ENCODE data around the gene EFCAB5.

The EFCAB5 gene

DNA sequence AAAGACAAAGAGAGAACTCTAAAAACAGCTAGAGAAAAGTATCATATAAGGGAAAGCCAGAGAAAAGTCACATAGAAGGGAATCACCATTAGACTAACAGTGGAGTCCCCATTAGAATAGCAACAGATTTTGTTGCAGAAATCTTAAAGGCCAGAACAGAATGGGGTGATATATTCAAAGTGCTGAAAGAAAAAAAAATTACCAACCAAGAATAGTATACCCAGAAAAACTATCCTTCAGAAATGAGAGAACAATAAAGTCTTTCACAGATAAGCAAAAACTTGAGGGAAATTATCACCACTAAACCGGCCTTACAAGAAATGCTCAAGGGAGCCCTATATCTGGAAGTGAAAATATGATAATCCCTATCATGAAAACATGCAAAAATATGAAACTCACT, 123.3 kb downstream of the EFCAB5 start:
- Histone ChIP-seq H3K27ac (ENCODE audit: low read depth, low read length) (no peak overlapping the region), H4K8ac (ENCODE audit: low read depth, low read length) (no peak overlapping the region), H3K79me2 (ENCODE audit: control insufficient read depth, insufficient read depth, low read length) (no peaks in the 10 kb centered on the region), H2AK5ac (ENCODE audit: low read length) (no peak overlapping the region), H3K18ac (ENCODE audit: low read length) (no peak overlapping the region), H3K79me1 (ENCODE audit: low read length) (no peaks in the 10 kb centered on the region), H3K4ac (ENCODE audit: low read depth, low read length) (no peak overlapping the region), H3K4me2 (ENCODE audit: low read length) (no peak overlapping the region), H2BK5ac (ENCODE audit: low read length) (no peak overlapping the region), H4K5ac (ENCODE audit: low read length) (no peak overlapping the region), H3K4me1 (ENCODE audit: control insufficient read depth, low read depth, low read length) (no peaks in the 10 kb centered on the region), H3K9ac (ENCODE audit: low read length) (no peak overlapping the region), H3K27me3 (ENCODE audit: insufficient read depth, low read length, poor library complexity) (no peaks in the 10 kb centered on the region), H3K23ac (ENCODE audit: low read length) (no peak overlapping the region), H3K36me3 (ENCODE audit: control insufficient read depth, insufficient read depth, low read length) (no peaks in the 10 kb centered on the region), H3K56ac (ENCODE audit: low read length) (no peak overlapping the region), H3K4me3 (ENCODE audit: low read length) (no peak overlapping the region), H2BK15ac (replicated peaks; ENCODE audit: low read depth) (no peak overlapping the region), H2BK120ac (ENCODE audit: low read depth, low read length) (no peak overlapping the region)
- no peak for DNase-seq
- no CpG with 5 or more reads among the region's 1 CpG for WGBS (ENCODE audit: extremely low coverage, insufficient coverage, low lambda C conversion rate)

- no peaks in the 10 kb centered on the region for H3K27me3 ChIP-seq (ENCODE audit: insufficient read depth, low read length, poor library complexity)
- no peak overlapping the region for H3K18ac ChIP-seq (ENCODE audit: low read length)
- no peaks in the 10 kb centered on the region for H3K79me2 ChIP-seq (ENCODE audit: control insufficient read depth, insufficient read depth, low read length)
- no peak overlapping the region for H2BK120ac ChIP-seq (ENCODE audit: low read depth, low read length)
- no peak overlapping the region for H2BK5ac ChIP-seq (ENCODE audit: low read length)
- no peaks in the 10 kb centered on the region for H3K79me1 ChIP-seq (ENCODE audit: low read length)
- H3K4me3 ChIP-seq (ENCODE audit: low read length), result no peak overlapping the region
- H4K8ac ChIP-seq (ENCODE audit: low read depth, low read length), result no peak overlapping the region
- no peak overlapping the region for H3K9ac ChIP-seq (ENCODE audit: low read length)
- H3K56ac ChIP-seq (ENCODE audit: low read length), result no peak overlapping the region
- H2BK15ac ChIP-seq (replicated peaks; ENCODE audit: low read depth), result no peak overlapping the region
- H3K36me3 ChIP-seq (ENCODE audit: control insufficient read depth, insufficient read depth, low read length), result no peaks in the 10 kb centered on the region
- H3K23ac ChIP-seq (ENCODE audit: low read length), result no peak overlapping the region
- H2AK5ac ChIP-seq (ENCODE audit: low read length), result no peak overlapping the region
- H3K4me2 ChIP-seq (ENCODE audit: low read length), result no peak overlapping the region
- WGBS (ENCODE audit: extremely low coverage, insufficient coverage, low lambda C conversion rate), result no CpG with 5 or more reads among the region's 16 CpGs
- H3K27ac ChIP-seq (ENCODE audit: low read depth, low read length), result no peak overlapping the region
- no peak overlapping the region for H4K5ac ChIP-seq (ENCODE audit: low read length)
- H3K4ac ChIP-seq (ENCODE audit: low read depth, low read length), result no peak overlapping the region
- DNase-seq, result no peak
- no peaks in the 10 kb centered on the region for H3K4me1 ChIP-seq (ENCODE audit: control insufficient read depth, low read depth, low read length)
Measured at GRCh38 chr17:30068465-30068864, 127.0 kb downstream of the EFCAB5 start.

DNA sequence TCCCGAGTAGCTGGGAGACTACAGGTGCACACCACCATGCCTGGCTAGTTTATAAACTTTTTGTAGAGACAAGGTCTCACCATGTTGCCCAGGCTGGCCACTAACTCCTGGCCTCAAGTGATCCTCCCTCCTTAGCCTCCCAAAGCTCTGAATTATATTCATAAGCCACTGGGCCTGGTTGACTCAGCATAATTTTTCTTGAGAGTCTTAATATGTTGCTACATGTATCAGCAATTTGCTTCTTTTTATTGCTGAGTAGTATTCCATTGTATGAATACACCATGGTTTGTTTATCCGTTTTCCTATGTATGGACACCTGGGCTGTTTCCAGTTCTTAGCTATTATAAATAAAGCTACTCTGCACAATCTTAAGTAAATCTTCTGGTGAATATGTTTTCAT, 132.8 kb downstream of the EFCAB5 start:
- Histone ChIP-seq H2BK5ac (ENCODE audit: low read length) (no peak overlapping the region), H2BK120ac (ENCODE audit: low read depth, low read length) (no peak overlapping the region), H4K8ac (ENCODE audit: low read depth, low read length) (no peak overlapping the region), H3K4me1 (ENCODE audit: control insufficient read depth, low read depth, low read length) (no peaks in the 10 kb centered on the region), H3K27me3 (ENCODE audit: insufficient read depth, low read length, poor library complexity) (no peaks in the 10 kb centered on the region), H3K9ac (ENCODE audit: low read length) (no peak overlapping the region), H3K4me3 (ENCODE audit: low read length) (no peak overlapping the region), H4K5ac (ENCODE audit: low read length) (no peak overlapping the region), H2AK5ac (ENCODE audit: low read length) (no peak overlapping the region), H3K4ac (ENCODE audit: low read depth, low read length) (no peak overlapping the region), H3K79me2 (ENCODE audit: control insufficient read depth, insufficient read depth, low read length) (no peaks in the 10 kb centered on the region), H3K79me1 (ENCODE audit: low read length) (no peaks in the 10 kb centered on the region), H3K4me2 (ENCODE audit: low read length) (no peak overlapping the region), H3K56ac (ENCODE audit: low read length) (no peak overlapping the region), H3K18ac (ENCODE audit: low read length) (no peak overlapping the region), H3K36me3 (ENCODE audit: control insufficient read depth, insufficient read depth, low read length) (no peaks in the 10 kb centered on the region), H2BK15ac (replicated peaks; ENCODE audit: low read depth) (no peak overlapping the region), H3K27ac (ENCODE audit: low read depth, low read length) (no peak overlapping the region), H3K23ac (ENCODE audit: low read length) (no peak overlapping the region)
- WGBS (ENCODE audit: extremely low coverage, insufficient coverage, low lambda C conversion rate), result no CpG with 5 or more reads among the region's 2 CpGs
- DNase-seq, result no peak

- no peak overlapping the region for H3K4ac ChIP-seq (ENCODE audit: low read depth, low read length)
- H2BK15ac ChIP-seq (replicated peaks; ENCODE audit: low read depth), result no peak overlapping the region
- H3K23ac ChIP-seq (ENCODE audit: low read length), result no peak overlapping the region
- H3K18ac ChIP-seq (ENCODE audit: low read length), result no peak overlapping the region
- no peak overlapping the region for H2AK5ac ChIP-seq (ENCODE audit: low read length)
- H4K8ac ChIP-seq (ENCODE audit: low read depth, low read length), result no peak overlapping the region
- no peak overlapping the region for H3K4me2 ChIP-seq (ENCODE audit: low read length)
- H3K27me3 ChIP-seq (ENCODE audit: insufficient read depth, low read length, poor library complexity), result no peaks in the 10 kb centered on the region
- H3K36me3 ChIP-seq (ENCODE audit: control insufficient read depth, insufficient read depth, low read length), result no peaks in the 10 kb centered on the region
- H2BK5ac ChIP-seq (ENCODE audit: low read length), result no peak overlapping the region
- no CpG with 5 or more reads among the region's 2 CpGs for WGBS (ENCODE audit: extremely low coverage, insufficient coverage, low lambda C conversion rate)
- no peak overlapping the region for H3K56ac ChIP-seq (ENCODE audit: low read length)
- H3K79me2 ChIP-seq (ENCODE audit: control insufficient read depth, insufficient read depth, low read length), result no peaks in the 10 kb centered on the region
- H3K4me1 ChIP-seq (ENCODE audit: control insufficient read depth, low read depth, low read length), result no peaks in the 10 kb centered on the region
- no peak overlapping the region for H4K5ac ChIP-seq (ENCODE audit: low read length)
- no peak overlapping the region for H3K9ac ChIP-seq (ENCODE audit: low read length)
- H3K79me1 ChIP-seq (ENCODE audit: low read length), result no peaks in the 10 kb centered on the region
- H2BK120ac ChIP-seq (ENCODE audit: low read depth, low read length), result no peak overlapping the region
- DNase-seq, result no peak
- H3K4me3 ChIP-seq (ENCODE audit: low read length), result no peak overlapping the region
- H3K27ac ChIP-seq (ENCODE audit: low read depth, low read length), result no peak overlapping the region
Measured at GRCh38 chr17:30074730-30075129, 133.3 kb downstream of the EFCAB5 start.

DNA sequence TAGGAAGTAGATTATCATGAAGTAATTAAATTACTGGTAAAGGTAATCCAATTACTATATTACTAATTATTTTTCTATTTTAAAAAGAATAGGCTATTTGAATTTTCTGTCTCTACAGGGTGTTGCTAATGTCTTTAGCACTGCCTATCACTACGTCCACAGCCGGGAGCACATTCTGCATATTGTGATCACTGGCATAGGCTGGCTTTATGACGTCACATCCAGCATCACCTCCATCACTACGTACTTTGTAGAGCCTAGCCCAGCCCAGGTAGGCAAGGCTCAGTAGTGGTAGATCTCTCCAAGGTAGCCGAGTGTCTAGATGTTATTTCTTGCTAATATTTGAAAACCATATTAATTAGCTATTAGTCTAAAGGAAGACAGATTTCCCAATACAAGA, 141.3 kb downstream of the EFCAB5 start:
- Histone ChIP-seq H3K4ac (ENCODE audit: low read depth, low read length) (no peak overlapping the region), H2BK120ac (ENCODE audit: low read depth, low read length) (no peak overlapping the region), H3K79me1 (ENCODE audit: low read length) (no peaks in the 10 kb centered on the region), H3K56ac (ENCODE audit: low read length) (no peak overlapping the region), H2BK5ac (ENCODE audit: low read length) (no peak overlapping the region), H3K9ac (ENCODE audit: low read length) (no peak overlapping the region), H3K4me1 (ENCODE audit: control insufficient read depth, low read depth, low read length) (no peaks in the 10 kb centered on the region), H3K79me2 (ENCODE audit: control insufficient read depth, insufficient read depth, low read length) (no peaks in the 10 kb centered on the region), H4K5ac (ENCODE audit: low read length) (no peak overlapping the region), H3K4me3 (ENCODE audit: low read length) (no peak overlapping the region), H3K27ac (ENCODE audit: low read depth, low read length) (no peak overlapping the region), H2AK5ac (ENCODE audit: low read length) (no peak overlapping the region), H3K18ac (ENCODE audit: low read length) (no peak overlapping the region), H4K8ac (ENCODE audit: low read depth, low read length) (no peak overlapping the region), H3K36me3 (ENCODE audit: control insufficient read depth, insufficient read depth, low read length) (no peaks in the 10 kb centered on the region), H3K27me3 (ENCODE audit: insufficient read depth, low read length, poor library complexity) (no peaks in the 10 kb centered on the region), H2BK15ac (replicated peaks; ENCODE audit: low read depth) (no peak overlapping the region), H3K4me2 (ENCODE audit: low read length) (no peak overlapping the region), H3K23ac (ENCODE audit: low read length) (no peak overlapping the region)
- no CpG with 5 or more reads among the region's 5 CpGs for WGBS (ENCODE audit: extremely low coverage, insufficient coverage, low lambda C conversion rate)
- DNase-seq, result no peak

DNA sequence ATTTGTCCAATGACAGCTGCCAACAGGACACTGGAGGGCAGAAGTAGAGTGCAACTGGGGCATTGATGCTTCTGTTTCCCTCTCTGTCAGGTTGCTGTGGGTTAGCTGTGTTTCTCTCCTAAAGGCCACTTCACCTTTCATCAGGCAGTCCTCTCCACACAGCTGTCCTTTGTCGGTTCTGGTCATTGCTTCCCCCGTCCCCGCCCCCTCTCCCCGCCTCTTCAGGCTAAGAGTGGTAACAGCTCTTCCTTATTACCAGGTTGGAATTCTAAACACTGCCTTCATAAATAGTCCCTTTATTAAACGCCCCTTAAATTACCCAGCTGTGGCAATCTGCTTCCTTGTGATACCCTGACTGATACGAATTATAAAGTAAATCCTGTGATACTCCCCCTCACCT, 143.4 kb downstream of the EFCAB5 start:
- Histone ChIP-seq H3K27ac (ENCODE audit: low read depth, low read length) (no peak overlapping the region), H3K4ac (ENCODE audit: low read depth, low read length) (no peak overlapping the region), H2BK15ac (replicated peaks; ENCODE audit: low read depth) (no peak overlapping the region), H3K4me2 (ENCODE audit: low read length) (no peak overlapping the region), H3K9ac (ENCODE audit: low read length) (no peak overlapping the region), H3K4me1 (ENCODE audit: control insufficient read depth, low read depth, low read length) (no peaks in the 10 kb centered on the region), H3K79me2 (ENCODE audit: control insufficient read depth, insufficient read depth, low read length) (no peaks in the 10 kb centered on the region), H3K23ac (ENCODE audit: low read length) (no peak overlapping the region), H2BK120ac (ENCODE audit: low read depth, low read length) (no peak overlapping the region), H3K36me3 (ENCODE audit: control insufficient read depth, insufficient read depth, low read length) (no peaks in the 10 kb centered on the region), H3K56ac (ENCODE audit: low read length) (no peak overlapping the region), H4K5ac (ENCODE audit: low read length) (no peak overlapping the region), H3K18ac (ENCODE audit: low read length) (no peak overlapping the region), H3K27me3 (ENCODE audit: insufficient read depth, low read length, poor library complexity) (no peaks in the 10 kb centered on the region), H4K8ac (ENCODE audit: low read depth, low read length) (no peak overlapping the region), H3K79me1 (ENCODE audit: low read length) (no peaks in the 10 kb centered on the region), H2BK5ac (ENCODE audit: low read length) (no peak overlapping the region), H3K4me3 (ENCODE audit: low read length) (no peak overlapping the region), H2AK5ac (ENCODE audit: low read length) (no peak overlapping the region)
- WGBS (ENCODE audit: extremely low coverage, insufficient coverage, low lambda C conversion rate), result no CpG with 5 or more reads among the region's 6 CpGs
- DNase-seq, result no peak

Data from mesendoderm (in vitro differentiated cells).